OCI-M1 (cell line): Measurements from ENCODE around the gene SUSD5.

Source experiments
- DNase-seq: peaks from one replicate; lab custom pipeline; 2025; lab: John Stamatoyannopoulos, UW

The SUSD5 gene

DNA sequence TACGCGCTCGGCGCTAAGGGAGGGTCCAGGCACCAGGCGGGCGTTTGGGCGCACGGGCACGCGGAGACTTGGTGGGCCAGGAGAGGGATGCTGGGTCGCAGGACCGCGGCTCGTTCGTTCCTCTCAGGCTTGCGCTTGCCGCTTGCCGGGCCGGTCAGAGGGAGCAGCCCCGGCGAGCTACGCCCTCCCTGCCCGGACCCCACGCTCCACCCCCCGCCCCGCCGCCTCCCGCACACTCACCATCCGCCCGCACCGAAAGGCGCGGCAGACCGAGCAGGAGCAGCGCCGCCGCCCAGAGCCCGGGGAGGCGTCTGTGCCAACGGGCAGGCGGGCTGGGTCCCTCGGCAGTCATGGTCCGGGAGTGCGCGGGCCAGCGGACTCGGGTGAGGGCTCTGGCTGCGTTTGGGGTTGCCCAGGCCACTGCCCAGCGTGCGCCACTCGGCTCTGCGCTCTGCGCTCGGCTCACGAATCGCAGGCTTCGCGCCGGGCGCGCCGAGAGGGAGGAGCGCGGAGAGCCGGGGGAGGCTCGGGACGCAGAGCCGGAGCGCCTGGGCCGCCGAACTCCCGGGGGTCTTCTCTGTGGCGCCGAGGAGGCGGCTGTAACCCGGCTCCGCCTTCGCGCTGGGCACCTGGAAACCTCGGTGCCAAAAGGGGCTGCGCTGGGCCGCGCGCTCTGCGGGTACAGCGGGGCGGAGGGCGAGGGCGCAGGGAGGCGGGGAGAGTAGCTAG is at the start of gene SUSD5:
Gene SUSD5 (minus strand): TSS at position 365 of the 729 bp plus-strand sequence. CDS start 13 bp downstream, at position 352.
- DNase-seq = no peak

DNA sequence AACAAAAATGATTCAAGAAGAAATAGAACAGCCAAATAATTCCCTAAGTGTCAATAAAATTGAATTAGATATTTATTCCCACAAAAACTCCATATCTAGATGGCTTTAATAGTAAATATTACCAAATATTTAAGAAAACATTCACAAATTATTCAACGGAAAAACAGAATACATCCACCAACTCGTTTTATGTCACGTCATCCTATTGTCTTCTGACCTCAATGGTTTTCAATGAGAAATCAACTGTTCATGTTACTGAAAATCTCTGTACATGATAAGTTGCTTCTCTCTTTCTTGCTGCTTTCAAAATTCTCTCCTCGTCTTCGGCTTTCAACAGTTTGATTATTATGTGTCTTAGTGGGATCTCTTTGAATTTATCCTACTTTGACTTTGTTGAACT is 41.5 kb upstream of the SUSD5 start:
- DNase-seq = no peak

GRCh38 chr3:33256249-33256648 is 37.6 kb upstream of the SUSD5 start:
- no peak for DNase-seq

DNA sequence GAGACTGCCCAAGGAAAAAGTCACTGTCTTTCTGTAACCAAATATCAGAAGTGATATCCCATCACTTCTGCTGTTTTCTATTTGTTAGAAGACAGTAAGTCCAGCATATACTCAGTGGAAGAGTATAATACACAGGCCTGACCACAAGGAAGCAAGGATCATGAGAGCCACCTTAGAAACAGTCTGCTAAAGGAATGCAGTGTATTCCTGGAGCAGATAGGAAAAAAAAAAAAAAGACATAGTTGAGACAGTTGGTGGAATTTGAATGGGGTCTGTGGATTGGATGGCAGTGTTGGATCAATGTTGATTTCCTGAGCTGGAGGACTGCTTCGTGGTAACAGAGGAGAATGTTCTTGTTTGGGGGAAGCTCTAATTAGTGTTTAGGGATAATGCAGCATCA is 32.1 kb upstream of the SUSD5 start:
- no peak for DNase-seq

DNA sequence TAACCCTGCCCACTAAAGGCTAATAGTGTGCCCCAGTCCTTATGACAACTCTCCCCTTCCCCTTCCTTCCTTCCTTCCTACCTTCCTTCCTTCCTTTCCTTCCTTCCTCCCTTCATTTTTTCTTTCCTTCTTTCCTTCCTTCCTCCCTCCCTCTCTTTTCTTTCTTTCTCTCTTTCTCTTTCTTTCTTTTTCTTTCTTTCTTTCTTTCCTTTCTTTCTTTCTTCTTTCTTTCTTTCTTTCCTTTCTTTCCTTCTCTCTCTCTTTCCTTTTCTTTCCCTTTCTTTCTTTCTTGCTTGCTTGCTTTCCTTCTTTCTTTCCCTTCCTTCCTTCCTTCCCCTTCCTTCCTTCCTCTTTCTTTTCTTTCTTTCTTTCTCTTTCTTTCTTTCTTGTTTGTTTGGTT is 28.2 kb upstream of the SUSD5 start:
- DNase-seq = no peak

GRCh38 chr3:33240261-33240660 is 21.7 kb upstream of the SUSD5 start:
- DNase-seq = no peak

- DNase-seq = no peak
These were observed 20.3 kb upstream of the SUSD5 start for GRCh38 chr3:33238923-33239322.

DNA sequence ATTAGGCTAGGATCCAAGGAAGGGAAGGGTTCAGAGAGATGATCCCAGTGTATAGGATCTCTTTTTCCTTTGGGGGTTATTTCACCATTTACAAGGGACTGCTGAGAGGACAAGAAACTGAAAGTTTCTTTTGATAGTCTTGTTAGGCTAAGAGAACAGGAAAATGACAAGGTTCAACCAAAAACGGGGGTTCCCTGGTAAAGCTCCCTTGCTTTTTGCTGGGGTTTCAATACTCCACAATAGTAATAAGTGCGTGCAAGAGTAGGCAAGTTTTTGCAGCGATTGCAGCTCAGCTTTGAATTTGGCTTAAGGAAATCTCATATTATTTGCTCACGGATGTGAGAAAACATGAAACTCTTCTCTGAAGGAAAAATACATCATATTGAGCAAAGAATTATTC is 18.8 kb upstream of the SUSD5 start:
- DNase-seq = no peak

DNA sequence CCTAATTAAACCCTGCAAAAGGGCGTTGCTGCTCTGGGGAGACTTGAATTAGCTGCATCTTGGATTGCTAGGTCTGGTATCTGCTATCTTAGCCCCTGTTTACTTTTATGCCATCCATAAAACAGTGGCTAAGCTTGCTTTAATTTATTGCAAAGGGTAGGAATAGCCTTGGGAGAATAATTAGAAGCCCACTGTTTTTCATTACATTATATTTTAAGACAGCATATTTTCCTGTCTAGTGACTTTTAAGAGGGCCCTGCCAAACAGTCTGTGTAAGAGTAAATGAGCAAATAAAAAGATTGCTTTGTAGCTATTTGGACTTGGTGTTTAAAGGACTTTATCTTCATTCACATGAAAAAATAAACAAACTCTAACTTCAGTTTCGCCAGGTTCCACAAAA is 17.4 kb upstream of the SUSD5 start:
- no peak for DNase-seq

DNA sequence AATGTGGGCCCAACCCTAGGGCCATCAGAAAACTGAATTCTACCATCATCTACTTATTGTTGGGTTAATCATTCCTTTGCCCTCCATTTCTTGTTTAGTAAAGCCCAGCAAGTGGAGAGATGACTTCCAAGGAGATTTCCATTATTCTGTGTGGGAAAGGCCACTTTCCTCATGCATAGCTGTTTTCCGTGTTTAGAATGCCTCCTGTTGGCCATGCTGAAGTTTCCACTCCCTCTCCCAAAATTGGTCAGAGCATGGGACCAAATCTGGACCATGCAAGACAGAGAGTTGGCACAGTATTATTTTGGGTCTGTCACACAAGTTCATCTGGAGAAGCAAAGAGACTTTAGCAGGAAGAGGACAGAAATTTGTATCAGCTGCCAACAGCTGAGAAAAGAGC is 15.3 kb upstream of the SUSD5 start:
- no peak for DNase-seq

DNA sequence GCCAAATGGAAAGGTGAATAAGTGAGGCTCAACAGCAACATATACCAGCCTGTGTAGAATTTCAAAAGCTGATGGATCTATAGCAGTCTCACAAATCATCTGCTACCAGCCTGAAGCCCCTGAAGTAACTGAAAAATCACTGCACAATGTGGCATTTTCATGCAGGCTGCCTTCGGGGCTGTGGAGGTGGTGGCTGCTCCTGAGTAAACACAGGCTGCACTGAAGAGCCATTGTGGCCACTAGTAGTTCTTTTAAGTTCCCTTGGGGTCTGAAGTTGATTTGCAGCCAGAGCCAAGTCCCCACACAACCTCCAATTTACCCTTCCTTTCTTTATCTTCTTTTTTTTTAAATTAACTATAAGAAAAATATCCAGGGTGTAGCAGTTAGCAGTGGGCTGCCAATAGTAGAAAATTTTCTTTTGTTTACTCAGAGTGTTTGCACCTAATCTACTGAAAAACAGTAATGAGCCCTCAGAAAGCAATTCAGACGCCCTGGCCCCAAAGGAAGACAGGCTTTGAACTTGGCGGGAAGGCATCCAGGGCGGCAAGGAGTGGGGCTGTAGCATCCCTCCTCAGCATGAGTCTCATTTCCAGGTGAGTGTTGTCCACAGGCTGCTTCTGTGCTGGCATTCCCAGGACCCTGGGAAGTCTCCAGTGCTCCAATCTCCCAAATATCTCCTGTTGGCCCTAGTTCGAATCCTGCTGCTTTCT is 13.3 kb upstream of the SUSD5 start:
- DNase-seq = no peak

GRCh38 chr3:33229947-33230346 is 11.3 kb upstream of the SUSD5 start:
- no peak for DNase-seq

DNA sequence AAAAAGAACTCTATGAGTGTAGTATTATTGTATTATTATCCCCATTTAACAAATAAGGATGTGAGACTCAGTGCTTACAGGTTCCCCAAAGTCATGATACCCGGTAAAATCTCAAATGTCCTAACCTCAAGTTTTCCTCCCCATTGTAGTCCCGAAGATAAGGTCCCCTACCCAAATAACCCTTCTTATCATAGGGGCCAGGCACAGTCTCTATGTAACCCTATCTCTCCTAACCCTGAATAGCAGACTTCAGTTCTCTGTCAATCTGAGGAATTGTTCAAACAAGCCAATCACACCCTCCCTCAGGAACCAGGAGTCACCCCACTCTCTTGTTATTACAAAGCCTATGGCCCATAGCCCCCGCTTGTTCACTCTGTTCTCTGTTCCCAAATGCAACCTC is 10.5 kb upstream of the SUSD5 start:
- peak; percentile 61 for DNase-seq

- DNase-seq = no peak
These were observed 2.6 kb upstream of the SUSD5 start for GRCh38 chr3:33221241-33221640.

DNA sequence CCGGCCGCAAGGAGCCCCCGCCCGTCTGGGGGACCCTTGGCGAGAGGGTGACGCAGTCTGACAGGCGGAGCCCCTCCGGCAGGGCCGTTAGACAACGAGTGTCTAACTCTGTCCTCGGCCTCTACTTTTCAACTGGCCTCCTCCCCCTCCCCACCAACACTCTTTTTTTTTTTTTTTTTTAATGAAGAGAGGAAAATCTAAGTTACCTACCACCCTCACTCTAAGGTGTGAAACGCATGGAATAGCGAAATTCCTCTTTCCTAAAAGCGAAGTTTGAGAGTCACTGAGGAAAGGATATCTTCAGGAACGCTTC is 521 bp upstream of the SUSD5 start:
- no peak for DNase-seq

- DNase-seq = peak; percentile 10
These were observed 654 bp downstream of the SUSD5 start for GRCh38 chr3:33217866-33218445.

GRCh38 chr3:33215739-33216138 is 2.9 kb downstream of the SUSD5 start:
- no peak for DNase-seq

GRCh38 chr3:33212406-33212805 is 6.2 kb downstream of the SUSD5 start:
- no peak for DNase-seq

- DNase-seq = no peak
These were observed 7.2 kb downstream of the SUSD5 start for GRCh38 chr3:33211444-33211843.

DNA sequence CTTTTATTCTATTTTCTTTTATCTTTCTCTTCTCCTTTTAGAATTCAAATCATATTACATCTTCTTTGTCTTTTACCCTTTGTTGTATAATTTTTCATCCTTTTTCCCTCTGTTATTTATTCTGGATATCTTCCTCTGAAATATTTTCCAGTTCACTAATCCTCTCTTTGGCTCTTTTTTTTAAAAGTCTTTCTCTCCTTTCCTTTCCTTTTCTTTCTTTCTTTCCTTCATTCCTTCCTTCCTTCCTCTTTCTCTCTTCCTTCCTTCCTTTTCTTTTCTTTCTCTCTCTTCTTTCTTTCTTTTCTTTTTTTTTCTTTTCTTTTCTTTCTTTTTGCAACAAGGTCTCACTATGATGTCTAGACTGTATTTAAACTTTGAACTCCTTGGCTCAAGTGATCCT is 9.3 kb downstream of the SUSD5 start:
- DNase-seq = no peak

DNA sequence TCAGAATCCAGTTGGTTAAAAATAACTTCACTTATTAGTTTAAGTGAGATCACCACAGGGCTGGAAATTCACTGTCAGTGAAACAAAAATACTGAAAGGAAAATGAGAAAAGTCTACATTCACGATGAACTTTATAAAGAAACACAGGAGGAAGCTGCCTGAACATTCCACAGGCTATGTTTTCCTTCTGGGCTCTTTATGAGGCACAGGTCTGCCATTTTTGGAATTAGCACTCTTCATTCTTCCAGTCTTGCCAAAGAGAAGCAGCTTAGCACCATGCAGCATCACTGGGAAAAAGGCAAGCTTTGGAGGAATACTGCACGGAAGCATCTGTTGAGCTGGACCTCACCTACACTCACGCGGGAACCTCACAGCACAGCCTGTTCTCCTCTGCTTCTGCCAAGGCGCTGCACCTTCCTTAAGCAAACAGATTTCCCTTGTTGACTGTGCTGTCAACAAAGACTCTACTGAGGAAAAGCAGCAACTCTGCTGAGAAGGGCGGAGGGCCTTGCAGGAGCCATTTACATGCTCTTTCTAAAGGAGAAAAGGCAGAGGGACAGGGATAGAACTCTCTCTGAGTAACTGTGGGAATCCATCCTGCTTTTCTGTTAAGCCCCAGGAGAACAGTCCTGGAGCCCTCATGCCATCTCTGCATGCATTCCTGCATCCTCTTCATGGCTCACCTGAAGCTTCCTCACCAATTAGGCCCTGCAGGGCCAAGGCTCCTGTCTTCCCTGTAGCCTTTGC is 15.7 kb downstream of the SUSD5 start:
- no peak for DNase-seq

DNA sequence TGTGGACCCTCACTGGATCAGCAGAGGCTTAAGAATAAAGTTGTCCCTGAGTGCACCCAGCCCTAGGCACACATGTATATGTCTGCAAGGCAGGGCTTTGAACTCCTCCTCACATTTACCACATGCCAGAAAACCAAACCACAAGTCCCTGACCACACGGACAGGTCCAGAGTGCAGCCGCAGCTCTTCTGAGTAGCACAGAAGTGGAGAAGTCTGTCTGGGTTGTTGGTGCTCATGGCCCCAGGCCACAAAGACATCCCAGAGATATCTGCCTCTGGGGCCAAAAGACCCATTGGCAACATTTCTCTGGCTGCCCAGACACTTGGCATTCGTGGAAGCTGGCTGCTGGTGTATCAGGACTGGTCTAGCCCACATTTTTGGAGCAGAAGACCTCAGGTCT is 17.4 kb downstream of the SUSD5 start:
- no peak for DNase-seq

- DNase-seq = no peak
These were observed 22.1 kb downstream of the SUSD5 start for GRCh38 chr3:33196538-33196937.
